Suprapubic skin (tissue), 4 donors: ENCODE measurements around the gene NLGN2.

Source experiments
- CTCF ChIP-seq, 2 donors: fragments of 200-600 bp in 1 of 2; fragments of 450-650 bp in 1 of 2; sonication (generic) in 1 of 2; IDR thresholded peaks; one replicate each; pipeline ENCODE4 v1.5.1; 2016 to 2019; ENCODE audit warnings: antibody characterized with exemption in 2 of 2, mild to moderate bottlenecking in 1 of 2, moderate library complexity in 1 of 2
- EP300 ChIP-seq: sonication (generic); formaldehyde crosslinking; IDR thresholded peaks from one replicate; pipeline ENCODE4 v1.6.1; 2017; ENCODE audit warnings: antibody characterized with exemption
- POLR2A ChIP-seq, 2 donors: fragments of 450-650 bp; IDR thresholded peaks; one replicate each; pipeline ENCODE4 v1.6.1; 2017; ENCODE audit warnings: antibody characterized with exemption in 2 of 2, mild to moderate bottlenecking in 2 of 2, moderate library complexity in 2 of 2
- POLR2AphosphoS5 ChIP-seq, 3 donors: sonication (generic); formaldehyde crosslinking; IDR thresholded peaks; one replicate each; pipeline ENCODE4 v1.6.1; 2017; ENCODE audit warnings: antibody characterized with exemption in 3 of 3

DNA sequence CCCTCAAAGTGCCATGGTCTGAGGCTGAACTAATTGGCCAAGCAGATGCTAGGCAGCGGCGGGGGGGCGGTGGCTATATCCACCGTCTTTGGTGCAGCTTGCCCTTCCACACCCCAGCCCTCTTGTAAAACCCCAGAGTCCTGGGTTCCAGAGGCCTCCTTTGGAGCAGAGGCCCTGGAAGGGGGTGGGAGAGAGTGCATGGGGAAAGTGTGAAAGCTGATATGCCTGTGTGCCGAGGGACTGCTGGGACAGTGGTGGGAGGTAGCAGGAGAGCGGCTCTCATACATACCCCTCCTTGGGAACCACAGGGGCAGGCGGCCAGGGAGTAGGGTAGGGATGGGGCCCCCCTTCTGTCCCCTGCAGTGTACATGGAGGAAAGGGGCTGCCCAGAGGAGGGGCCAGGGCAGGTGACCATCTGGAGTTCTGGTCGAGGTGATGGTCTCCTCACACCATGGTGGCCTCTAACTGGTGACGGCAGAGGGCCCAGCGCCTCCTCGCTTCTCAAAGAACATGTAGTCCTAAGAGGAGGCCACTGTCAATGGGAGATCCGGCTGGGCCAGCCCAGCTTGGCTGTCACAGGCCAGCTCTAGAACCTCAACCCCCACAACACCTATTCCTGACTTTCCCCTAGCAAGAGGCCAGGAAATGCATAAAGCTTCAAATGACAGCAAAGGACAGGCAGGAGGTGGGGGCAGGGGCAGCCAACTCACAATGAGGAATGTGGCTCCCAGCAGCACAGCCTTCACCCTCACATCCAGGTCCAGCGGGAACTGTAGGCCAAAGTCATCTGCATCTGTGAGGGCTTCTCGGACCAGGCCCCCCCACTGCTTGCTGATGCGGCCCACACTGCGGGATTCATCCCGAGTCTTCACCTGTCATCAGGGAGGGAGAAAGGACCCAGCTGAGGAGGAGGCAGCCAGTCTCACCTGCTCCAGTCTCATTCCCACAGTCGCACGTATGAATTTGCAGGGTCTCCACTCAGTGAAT, 17.4 kb upstream of the NLGN2 start:
- no peak for TF ChIP-seq CTCF (IDR thresholded peaks at IDR 0.05)
- no peak for TF ChIP-seq POLR2AphosphoS5 (IDR thresholded peaks at IDR 0.05)
- TF ChIP-seq EP300: no peak
- TF ChIP-seq POLR2A (IDR thresholded peaks at IDR 0.05): no peak
